ENCODE measurements around the gene VRK3.

VRK3 gene

DNA sequence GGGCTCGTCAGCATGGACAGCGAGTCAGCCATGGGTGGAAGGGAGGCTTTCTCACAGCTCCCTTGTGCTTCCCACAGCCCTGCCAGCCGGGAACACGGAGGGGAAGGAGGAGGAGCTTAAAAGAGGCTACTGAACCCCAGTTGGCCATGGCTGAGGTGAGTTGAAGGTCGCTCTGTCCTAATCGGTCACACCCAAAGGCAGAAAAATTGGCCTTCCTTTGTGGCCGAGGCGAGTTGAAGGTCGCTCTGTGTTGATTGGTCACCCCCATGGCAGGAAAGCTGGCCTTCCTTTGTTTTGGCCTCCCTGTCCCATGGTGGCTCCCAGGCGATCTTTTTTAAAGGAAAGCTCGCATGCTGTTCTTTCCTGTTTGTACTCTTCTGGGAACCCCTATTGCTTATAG lies 5.8 kb upstream of the VRK3 start:
- FAIRE-seq (no peak), DNase-seq (ENCODE audit: low spot score) (no peak)

DNA sequence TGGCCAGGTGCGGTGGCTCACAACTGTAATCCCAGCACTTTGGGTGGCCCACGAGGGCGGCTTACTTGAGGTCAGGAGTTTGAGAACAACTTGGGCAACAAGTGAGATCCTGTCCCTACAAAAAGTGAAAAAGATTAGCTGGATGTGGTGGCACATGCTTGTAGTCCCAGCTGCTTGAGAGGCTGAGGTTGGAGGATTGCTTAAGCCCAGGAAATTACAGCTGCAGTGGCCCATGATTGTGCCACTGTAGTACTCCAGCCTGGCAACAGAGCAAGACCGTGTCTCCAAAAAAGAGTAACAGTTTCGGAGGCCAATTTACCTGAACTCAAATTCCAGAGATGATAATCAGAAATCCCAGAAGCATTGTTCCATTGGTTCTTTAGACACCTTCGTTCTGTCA lies 5.1 kb upstream of the VRK3 start:
- no peak for FAIRE-seq
- no peak for DNase-seq (ENCODE audit: low spot score)

DNA sequence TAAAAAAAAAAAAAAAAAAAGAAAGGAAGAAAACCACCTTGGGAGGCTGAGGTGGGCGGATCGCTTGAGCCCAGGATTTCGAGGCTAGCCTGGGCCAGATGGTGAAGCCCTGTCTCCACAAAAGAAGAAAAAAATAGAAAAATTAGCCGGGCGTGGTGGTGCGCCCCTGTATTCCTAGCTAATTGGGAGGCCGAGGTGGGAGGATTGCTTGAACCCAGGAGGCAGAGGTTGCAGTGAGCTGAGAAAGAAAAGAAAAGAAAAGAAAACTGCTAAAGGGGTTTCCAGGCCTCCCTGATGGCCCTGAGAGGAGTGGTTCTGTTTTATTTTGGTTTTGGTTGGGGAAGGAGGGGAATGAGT lies 1.4 kb upstream of the VRK3 start:
- FAIRE-seq (no peak), DNase-seq (ENCODE audit: low spot score) (no peak)

DNA sequence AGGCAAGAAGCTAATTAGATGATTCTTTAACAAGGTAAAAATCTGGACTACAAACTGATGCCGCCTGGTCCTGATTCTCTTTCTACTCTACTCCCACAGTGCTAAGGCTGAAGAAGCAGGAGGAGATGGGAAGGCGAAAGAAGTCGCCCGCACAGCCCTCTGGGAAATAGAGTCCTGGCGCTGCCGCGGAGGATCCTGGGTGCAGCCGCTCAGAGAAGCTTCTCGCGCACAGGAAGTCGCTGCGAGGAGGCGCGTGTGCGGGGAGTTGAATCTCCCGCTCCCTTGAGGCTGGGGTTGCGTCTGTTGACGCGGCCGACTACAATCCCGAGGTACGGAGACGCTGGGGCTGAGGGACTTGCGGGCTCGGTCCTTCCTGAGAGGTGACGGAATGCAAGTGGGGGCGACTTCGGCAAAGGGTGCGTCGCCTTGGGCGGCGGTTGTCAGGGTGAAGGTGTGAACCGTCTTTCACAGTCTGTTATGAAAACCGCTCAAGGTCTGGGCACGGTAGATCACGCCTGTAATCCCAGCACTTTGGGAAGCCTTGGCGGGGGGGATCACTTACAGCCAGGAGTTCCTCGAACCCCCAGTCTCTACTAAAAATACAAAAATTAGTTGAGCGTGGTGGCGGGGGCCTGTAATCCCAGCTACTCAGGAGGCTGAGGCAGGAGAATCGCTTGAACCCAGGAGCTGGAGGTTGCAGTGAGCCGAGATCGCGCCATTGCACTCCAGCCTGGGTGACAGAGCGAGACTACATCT lies 800 bp upstream of the VRK3 start, which contains the start of gene ZNF473:
Gene ZNF473, plus strand, starts transcription at position 212 of the 756 bp plus-strand sequence. CDS start 5,078 bp downstream, outside the sequence.
- FAIRE-seq (no peak), DNase-seq (ENCODE audit: low spot score) (no peak)

DNA sequence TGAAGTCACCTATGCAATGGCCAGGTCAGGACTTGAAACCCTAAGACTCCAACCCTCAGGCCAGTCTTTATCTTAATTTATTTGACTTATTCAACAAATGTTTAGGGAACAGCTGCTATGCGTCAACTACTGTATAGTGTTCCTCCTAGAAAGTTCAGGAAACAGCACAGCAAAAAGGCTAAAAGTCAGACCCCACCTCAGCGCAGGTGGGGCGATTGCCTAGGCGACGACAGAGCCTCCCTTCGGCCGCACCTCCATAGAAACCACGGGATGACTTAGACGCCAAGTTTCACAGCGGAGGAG lies 502 bp downstream of the VRK3 start:
- DNase-seq (ENCODE audit: low spot score) (no peak), FAIRE-seq (no peak)

DNA sequence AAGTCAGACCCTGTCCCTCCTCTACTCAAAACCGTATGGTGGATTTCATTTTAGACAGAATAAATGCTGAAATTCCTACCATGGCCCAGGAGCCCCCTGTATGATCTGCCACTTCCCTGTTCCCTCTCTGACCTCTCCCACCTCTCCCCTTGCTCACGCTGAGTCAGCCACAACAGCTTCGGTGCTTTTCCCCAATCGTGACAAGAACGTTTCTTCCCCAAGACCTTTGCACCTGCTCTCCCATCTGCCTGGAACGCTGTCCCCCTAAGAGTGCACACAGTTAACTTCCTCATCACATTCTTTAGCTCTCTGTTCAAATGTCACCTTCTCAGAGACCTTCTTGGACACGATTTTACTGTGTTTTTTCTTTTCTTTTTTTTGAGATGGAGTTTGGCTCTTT lies 2.3 kb downstream of the VRK3 start:
- no peak for FAIRE-seq
- no peak for DNase-seq (ENCODE audit: low spot score)

DNA sequence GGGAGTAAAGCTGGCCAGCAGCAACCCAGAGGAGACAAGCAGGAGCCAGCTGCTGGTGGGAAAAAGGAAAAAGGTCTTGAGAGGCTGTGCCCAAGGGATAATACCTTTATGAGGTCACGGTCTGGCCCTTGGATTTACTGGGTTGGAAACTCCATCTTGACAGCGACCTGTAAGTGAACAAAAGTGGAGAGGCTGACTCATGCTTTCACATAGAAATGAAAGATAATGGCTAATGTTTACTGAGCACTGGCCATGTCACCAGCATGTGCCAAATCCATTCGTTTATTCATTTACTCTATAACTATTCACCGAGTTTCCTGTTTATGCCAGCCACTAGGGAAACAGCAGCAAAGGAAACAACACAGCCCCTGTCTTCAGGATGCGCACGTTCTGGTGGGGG lies 4.7 kb downstream of the VRK3 start:
- peak; percentile 26 for FAIRE-seq
- DNase-seq (ENCODE audit: low spot score), result peak; percentile 74

DNA sequence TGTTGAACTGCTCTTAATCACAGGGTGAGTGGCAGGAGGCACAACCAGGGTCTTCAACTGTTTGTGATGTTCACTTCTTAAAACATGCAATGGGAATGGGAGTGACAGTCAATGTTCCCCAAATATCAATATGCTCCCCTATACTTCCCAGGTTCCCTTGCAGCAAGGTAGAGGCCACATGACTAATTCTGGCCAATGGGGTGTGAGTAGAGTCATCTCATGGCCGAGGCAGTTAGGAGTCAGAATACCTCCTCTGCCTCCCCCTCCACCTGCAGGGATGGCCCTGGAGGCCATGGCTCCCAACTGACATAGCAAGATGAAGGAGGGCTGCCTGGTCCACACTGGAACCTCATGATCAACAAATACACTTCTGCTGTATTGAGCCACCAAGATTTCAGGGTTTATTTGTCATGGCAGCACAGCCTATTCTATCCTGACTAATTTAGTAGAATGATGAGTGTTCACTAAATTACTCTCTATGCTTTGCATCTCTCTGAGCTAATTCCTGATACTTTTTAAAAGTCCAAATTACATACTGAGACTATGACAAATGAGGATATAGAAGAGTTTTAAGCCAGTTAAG lies 8.9 kb downstream of the VRK3 start:
- FAIRE-seq (no peak), DNase-seq (ENCODE audit: low spot score) (no peak)

DNA sequence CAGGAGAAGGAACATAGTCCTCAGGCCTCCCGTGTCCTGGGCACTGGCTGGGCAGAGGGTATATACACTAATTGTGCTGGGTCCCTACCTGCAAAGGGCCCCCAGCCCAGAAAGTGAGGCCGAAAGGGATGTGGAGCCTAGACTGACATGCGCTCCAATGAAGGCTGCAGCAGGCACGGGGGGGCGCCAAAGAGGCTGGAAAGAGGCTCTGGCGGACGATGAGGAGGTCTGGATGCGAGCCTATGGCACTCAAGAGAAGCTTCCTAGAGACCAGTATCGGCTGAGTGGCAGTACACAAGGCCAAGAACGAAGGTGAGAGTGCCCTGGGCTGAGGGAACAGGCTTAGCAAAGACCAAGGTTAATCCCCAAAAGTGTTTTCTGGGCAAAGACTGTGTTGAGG lies 16.6 kb downstream of the VRK3 start:
- no peak for DNase-seq (ENCODE audit: low spot score)
- FAIRE-seq, result no peak

DNA sequence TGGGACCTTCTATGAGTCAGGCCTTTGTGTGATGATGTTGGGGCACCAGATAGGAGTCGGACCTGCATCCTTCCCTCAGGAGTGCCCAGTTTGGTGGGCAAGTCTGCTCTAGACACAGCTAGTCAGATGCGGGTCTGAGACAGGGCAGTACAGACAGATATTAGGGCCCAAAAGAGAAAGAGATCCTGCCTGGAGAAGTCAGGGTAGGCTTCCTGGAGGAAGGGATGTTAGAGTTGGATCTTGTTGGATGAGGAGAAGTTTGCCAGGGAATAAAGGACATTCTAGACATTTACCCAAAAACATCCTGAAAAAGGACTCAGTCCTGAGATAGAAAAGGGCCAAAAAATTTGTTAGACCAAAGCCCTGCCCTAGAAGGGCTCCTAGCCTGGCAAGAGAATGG lies 17.2 kb downstream of the VRK3 start:
- FAIRE-seq (no peak), DNase-seq (ENCODE audit: low spot score) (no peak)

DNA sequence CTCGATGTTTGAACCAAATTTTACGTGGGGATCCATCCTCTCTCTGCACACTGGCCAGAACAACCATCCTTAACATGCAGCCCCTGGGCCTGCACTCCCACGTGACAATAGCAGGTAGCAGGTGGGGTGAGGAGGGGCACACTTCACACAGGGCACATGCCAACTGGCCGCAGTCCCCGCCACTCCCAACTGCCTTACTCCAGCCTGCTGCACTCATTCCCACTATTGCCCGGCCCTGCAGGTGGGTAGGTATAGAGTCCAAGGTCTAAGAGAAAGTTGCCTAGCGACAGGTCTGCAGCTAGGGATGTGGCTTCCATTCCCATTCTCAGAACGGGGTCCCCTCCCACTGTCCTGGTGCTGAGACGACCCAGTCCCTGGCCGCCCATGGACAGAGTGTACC lies 18.0 kb downstream of the VRK3 start:
- DNase-seq (ENCODE audit: low spot score) (no peak), FAIRE-seq (no peak)

DNA sequence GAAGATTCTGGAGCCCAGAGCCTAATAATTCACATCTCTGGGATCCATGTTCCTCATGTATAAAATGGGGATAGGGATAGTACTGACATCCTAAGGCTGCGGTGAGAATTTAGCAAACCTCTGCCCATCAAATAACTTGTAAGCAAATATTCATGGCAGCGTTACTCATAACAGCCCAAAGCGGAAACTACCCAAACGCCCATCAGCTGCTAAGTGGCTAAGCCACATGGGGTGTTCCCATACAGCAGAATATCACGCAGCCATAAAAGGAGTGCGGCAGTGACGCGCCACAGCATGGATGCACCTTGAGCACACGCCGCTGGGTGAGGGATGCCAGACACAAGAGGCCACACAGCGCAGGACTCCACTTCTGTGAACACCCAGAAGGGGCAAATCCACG lies 19.7 kb downstream of the VRK3 start:
- no peak for FAIRE-seq
- DNase-seq (ENCODE audit: low spot score), result no peak

DNA sequence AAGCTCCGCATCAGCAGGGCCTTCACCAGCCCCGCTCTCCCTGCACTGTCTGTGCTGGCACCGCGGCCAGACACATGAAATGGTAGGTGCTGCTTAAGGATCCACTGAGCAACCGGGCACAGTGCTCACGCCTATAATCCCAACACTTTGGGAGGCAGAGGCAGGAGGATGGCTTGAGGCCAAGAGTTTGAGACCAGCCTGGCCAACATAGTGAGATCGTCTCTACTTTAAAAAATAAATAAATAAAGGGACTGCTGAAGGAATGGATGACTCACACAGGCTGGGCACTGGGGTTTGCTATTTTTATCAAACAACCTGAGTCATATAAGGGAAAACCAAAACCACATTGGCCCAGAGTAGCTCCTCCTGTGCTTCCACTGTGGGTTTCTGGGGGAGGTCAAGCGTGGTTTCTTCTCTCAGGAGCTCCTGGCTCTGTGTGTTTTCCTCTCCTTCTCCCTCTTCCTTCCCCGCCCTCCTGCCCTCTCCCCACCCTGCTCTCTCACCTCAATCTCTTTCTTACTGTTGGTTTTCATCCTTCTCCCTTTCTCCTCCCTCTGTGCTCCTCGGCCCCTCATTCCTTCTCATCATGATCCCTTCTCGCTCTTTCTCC lies 21.3 kb downstream of the VRK3 start:
- DNase-seq (ENCODE audit: low spot score) (peak; percentile 94), FAIRE-seq (peak; percentile 96)

DNA sequence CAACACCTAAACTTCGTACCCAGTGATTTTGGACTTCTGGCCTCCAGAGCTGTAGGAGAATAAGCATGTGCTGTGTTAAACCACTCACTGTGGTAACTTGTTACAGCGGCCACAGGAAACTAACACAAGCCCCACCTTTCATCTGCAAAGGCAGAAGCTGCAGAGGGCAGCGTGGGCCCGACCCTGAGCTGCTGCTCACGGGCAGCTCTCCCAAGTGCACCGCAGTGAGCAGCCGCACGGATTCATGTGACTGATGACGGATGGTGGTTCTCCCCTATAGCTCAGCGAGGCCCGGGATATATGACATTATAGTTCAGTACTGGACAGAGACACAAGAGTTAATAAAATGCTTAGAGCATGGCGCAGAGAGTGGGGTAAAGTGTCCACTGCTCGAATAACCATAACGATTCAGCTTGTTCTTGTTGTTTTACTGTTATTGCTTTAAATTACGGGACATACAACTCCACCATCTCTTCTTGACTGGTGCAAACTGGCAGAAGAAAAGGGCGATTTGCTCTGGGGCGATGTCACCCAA lies 21.9 kb downstream of the VRK3 start:
- no peak for DNase-seq (ENCODE audit: low spot score)
- no peak for FAIRE-seq

DNA sequence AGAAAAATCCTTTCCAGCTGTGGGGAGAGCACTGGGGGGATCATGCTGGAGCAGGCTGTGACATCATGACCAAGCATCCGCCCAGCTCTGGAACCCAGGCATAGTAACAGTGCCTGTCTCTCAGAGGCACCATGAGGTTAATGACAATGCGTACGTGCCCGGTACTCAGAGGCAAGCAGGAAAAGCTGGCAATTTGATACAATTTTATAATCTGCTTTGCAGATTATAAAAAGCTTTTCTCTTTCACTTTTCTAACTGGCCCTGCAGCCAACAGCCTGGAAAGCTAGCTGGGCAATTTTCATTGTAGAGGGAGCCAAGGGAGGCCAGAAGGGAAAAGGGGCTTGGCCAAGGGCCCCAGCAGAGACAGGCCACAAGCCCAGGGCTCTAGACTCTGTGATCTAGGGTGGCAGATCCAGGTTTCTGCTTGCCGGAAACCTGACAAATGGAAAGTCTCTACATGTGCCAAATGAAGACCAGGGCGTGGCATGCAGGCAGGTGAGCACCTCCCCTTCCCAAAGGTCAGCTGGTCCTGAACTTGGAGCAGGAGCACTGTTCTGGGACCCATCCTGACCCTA lies 22.7 kb downstream of the VRK3 start:
- FAIRE-seq (no peak), DNase-seq (ENCODE audit: low spot score) (no peak)

DNA sequence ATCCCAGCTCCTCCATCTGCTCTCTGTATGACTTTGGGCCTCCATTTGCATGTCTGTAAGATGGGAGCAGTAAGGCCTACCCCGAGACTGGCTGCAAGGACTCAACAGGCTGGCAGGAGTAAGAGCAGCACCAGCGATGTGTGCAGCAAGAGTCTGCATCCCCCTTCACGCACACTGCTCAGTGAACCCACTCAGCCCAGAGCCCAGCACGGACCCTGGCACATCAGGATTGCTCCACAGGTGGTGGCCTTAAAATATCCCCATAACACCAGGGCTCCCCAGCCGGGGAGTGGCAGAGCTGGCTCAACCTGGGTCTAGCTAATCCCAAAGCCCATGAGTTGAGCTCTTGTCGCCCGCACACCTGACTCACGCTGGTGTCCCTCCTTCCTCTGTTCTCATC lies 23.4 kb downstream of the VRK3 start:
- FAIRE-seq (no peak), DNase-seq (ENCODE audit: low spot score) (no peak)

DNA sequence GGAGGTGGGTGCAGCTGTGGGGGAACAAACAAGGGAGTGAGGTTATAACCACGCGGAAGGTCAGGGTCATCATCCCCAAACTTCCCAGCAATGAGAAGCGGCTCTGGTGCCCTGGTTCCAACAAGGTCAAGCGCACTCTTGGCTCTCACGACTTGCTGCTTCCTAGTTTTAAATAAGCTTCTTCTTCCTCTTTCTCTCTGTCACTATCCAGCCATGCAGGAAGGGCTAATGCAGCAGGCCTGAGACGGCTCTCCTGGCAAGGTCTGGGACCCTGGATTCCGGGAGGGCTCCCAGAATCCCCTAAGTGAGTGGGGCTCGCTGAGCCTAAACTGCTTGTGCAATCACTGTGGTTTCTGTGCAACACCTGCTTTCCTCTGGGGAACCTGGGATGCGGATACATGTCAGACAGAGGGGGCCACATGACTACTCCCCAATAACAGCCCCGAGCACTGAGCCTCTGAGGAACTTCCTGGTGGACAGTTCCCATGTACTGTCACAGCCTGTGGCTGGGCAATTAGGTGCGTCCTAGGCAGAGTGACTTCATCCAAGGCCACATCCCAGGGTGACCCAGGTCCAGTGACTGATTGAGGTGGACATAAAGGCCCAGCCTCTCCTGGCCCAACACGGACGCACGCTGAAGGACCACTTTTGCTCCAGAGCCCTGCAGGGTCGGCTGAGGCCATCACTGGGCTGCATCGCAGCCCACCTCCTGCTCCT lies 24.2 kb downstream of the VRK3 start:
- DNase-seq (ENCODE audit: low spot score) (no peak), FAIRE-seq (no peak)

DNA sequence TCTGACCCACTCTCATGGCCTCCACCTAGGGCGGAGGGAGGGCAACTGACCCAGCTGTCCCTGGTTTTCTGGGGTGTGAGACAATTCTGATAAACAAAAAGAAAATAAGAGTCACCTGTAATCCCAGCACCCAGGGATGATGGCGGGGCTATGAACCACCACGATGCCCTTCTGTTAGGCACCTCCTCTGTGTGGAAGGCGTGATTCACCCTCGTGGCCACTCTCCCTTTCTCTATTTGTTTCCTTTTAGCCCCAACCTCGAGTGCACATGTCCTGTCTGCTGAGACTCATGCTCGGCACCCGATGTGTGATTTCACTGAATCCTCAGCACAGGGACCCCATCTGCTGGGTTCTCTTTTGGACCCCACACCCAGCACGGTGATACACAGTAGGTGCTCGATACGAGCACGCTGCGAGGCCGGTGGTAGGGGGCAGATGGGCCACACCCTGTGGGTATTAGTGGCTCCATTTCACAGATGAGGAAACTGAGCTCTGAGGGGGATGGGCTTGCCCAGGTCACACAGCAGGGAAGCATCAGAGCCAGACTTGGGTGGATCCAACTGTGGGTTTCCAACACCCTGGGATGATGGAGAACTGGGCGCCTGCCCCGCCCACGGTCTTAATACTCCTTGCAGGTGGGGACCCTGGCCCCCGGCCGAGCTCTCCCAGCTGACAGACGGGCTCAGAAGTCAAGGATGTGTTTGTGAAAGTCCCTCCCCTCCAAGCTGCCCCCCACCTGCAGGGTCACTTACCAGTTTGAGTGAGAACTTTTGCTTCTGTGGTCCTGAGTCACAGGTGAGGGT lies 24.9 kb downstream of the VRK3 start:
- FAIRE-seq, result no peak
- no peak for DNase-seq (ENCODE audit: low spot score)

DNA sequence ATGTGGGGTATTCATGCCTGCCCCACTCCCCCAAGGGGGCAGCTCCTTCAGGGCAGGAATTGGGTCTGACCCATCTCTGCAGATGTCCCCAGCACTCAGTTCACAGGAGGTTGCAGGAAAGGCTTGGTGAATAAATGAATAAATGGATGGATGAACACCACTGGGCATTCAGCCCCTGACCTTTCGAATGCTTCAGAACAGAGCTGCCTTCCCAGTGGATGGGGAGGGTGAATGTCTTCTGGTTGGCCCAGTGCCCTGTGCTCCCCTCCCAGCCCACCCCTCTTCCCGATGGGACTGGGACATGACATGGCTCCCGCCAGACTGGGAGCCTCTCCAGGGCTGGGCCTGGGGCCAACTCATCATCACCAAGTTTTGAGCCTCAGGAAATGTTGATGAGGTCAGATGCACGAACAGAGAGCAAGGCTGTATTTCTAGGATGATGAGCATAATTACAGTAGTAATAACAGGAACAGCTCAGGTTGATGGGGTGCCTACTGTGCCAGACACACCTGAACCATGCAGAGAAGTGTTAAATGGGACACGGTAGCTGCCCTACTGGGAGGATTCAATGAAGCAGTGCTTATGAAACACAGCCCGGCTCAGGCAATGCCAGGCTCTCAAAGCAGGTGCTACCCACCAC lies 25.7 kb downstream of the VRK3 start:
- DNase-seq (ENCODE audit: low spot score) (no peak), FAIRE-seq (no peak)

DNA sequence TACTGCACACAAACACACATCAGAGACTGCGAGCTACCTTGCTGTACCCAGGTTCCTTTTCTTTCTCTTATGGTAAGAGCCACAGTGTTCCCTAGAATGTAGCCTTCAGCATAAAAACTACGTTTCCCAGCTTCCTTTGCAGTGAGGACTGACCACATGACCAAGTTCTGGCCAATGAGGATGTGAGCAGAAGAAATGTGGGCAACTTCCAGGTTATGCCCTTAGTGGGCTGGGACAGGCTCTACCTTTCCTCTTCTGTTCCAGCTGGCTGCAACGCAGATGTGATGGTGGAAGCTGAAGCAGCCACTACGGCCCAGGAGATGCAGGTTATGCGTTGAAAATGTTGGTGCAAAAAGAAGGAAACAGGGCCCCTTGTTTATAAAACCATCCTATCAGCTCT lies 27.5 kb downstream of the VRK3 start:
- no peak for FAIRE-seq

DNA sequence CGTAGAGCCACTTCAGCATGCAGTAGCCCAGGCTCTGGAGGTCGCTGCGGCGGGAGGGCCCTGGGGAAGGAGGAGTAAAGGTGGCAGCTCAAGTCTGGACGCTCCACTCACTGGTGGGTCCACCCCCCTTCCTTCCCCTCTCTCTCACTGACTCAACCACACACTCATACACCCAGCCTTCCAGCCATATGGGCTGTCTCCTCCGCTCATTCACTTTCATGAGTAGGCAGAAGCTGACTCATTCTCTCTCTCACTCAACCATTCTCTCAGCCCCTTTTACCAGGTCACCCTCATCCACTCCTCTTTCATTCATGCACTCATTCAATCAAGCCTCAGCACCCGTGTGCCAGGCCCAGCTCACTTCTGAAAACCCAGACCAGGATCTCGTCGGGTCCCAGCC lies 36.7 kb downstream of the VRK3 start:
- FAIRE-seq (no peak), DNase-seq (ENCODE audit: low spot score) (peak; percentile 51)

More for the DNA sequence above, 27.5 kb downstream of the VRK3 start:
- DNase-seq (ENCODE audit: low spot score), result peak; percentile 17
